Measurements from ENCODE around the gene CDH23.

The CDH23 gene

DNA sequence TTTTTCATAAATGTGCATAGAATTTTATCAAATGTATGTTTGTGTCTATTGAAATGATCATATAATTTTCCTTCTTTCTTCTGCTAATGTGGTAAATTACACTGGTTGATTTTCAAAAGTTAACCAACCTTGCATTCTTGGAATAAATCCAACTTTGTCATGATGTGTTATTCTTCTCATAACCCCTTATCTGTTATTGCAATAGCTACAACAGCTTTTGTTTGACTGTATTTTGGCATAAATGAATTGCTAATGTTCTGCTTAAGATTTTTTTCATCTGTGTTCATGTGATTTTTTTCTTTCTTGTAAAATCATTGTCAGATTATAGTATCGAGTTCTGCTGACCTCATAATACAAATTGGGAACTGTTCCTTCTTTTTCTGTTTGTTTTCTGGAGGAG lies 17.6 kb downstream of the CDH23 start:
- H3K36me3 ChIP-seq (ENCODE audit: insufficient read depth), result no peaks in the 10 kb centered on the region
- no peak overlapping the region for H2AFZ ChIP-seq (ENCODE audit: low read depth)
- no peaks in the 10 kb centered on the region for H3K79me2 ChIP-seq (ENCODE audit: insufficient read depth, low read depth)
- H3K27me3 ChIP-seq (ENCODE audit: insufficient read depth, low read depth), result no peaks in the 10 kb centered on the region
- no peak overlapping the region for H3K9ac ChIP-seq
- H3K27ac ChIP-seq, result no peak overlapping the region
- TF ChIP-seq, protein P1, sequence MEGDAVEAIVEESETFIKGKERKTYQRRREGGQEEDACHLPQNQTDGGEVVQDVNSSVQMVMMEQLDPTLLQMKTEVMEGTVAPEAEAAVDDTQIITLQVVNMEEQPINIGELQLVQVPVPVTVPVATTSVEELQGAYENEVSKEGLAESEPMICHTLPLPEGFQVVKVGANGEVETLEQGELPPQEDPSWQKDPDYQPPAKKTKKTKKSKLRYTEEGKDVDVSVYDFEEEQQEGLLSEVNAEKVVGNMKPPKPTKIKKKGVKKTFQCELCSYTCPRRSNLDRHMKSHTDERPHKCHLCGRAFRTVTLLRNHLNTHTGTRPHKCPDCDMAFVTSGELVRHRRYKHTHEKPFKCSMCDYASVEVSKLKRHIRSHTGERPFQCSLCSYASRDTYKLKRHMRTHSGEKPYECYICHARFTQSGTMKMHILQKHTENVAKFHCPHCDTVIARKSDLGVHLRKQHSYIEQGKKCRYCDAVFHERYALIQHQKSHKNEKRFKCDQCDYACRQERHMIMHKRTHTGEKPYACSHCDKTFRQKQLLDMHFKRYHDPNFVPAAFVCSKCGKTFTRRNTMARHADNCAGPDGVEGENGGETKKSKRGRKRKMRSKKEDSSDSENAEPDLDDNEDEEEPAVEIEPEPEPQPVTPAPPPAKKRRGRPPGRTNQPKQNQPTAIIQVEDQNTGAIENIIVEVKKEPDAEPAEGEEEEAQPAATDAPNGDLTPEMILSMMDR (conservative IDR thresholded peaks at IDR 0.05; ENCODE audit: low read depth, low read length), result no peak
- no peaks in the 10 kb centered on the region for H4K20me1 ChIP-seq (ENCODE audit: insufficient read depth)
- H3K4me1 ChIP-seq (ENCODE audit: low read depth, poor library complexity, severe bottlenecking), result no peaks in the 10 kb centered on the region
- H3K4me3 ChIP-seq (IDR thresholded peaks at IDR 0.05; ENCODE audit: insufficient read depth, low read depth, low read length), result no peak overlapping the region
- no peak overlapping the region for H3K4me2 ChIP-seq

DNA sequence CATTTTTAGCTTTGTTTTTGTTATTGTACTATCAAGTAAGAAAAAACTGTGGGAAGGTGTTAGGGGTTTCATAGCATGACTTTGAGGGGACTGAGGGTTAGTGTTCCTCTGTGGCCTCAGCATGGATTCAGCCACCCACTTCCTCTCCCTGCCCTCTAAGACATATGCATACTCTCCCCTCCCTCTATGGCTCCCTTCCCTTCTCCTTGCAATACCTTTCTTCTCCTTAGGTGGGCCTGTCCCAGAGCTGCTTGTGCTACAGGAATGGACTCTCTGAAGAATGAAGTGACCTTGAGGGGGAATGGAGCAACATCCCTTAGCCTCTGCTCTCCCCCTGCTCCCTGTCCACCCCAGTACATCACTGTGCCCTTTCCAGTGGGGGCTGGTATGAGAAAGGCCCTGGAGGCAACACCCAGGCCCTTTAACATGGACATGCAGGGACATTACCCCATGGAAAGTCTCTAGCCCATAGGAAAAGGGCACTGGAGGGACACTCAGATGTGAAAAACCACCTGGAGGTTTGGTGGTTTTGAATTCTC lies 22.4 kb downstream of the CDH23 start:
- Histone ChIP-seq H2AFZ (ENCODE audit: low read depth) (no peak overlapping the region), H3K4me3 (IDR thresholded peaks at IDR 0.05; ENCODE audit: insufficient read depth, low read depth, low read length) (no peak overlapping the region), H3K4me1 (ENCODE audit: low read depth, poor library complexity, severe bottlenecking) (no peaks in the 10 kb centered on the region), H3K27me3 (ENCODE audit: insufficient read depth, low read depth) (no peaks in the 10 kb centered on the region; the same call in 1 of the 2 replicates), H3K27ac (no peak overlapping the region), H3K4me2 (no peak overlapping the region), H3K79me2 (ENCODE audit: insufficient read depth, low read depth) (no peaks in the 10 kb centered on the region), H3K36me3 (ENCODE audit: insufficient read depth) (no peaks in the 10 kb centered on the region), H4K20me1 (ENCODE audit: insufficient read depth) (no peaks in the 10 kb centered on the region), H3K9ac (no peak overlapping the region)
- TF ChIP-seq, protein P1 (conservative IDR thresholded peaks at IDR 0.05; ENCODE audit: low read depth, low read length), result no peak

DNA sequence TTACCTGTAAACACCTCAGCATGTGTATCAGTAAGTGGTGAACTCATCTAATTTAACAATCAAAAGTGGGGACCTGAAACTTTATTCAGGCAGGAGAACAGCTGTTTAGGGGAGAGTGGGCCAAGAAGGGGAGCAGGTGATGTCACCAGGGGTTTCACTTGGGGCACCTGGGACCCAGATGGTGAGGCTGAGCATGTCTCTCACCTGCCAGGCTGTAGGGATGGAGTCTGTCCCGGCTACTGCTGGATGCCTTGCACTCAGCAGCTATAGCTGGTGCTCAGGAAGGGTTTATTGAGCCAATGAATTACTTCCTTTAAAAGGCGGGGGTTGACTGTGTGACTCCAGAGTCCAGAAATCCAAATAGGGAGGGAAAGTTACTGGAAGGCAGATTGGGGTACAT lies 23.0 kb downstream of the CDH23 start:
- no peaks in the 10 kb centered on the region for H4K20me1 ChIP-seq (ENCODE audit: insufficient read depth)
- H3K4me1 ChIP-seq (ENCODE audit: low read depth, poor library complexity, severe bottlenecking), result no peaks in the 10 kb centered on the region
- no peak overlapping the region for H3K4me2 ChIP-seq
- no peaks in the 10 kb centered on the region; the same call in 1 of the 2 replicates for H3K27me3 ChIP-seq (ENCODE audit: insufficient read depth, low read depth)
- no peaks in the 10 kb centered on the region for H3K36me3 ChIP-seq (ENCODE audit: insufficient read depth)
- H3K27ac ChIP-seq, result no peak overlapping the region
- no peak overlapping the region for H3K9ac ChIP-seq
- TF ChIP-seq, protein P1 (conservative IDR thresholded peaks at IDR 0.05; ENCODE audit: low read depth, low read length), result no peak
- no peak overlapping the region for H2AFZ ChIP-seq (ENCODE audit: low read depth)
- H3K79me2 ChIP-seq (ENCODE audit: insufficient read depth, low read depth), result no peaks in the 10 kb centered on the region
- H3K4me3 ChIP-seq (IDR thresholded peaks at IDR 0.05; ENCODE audit: insufficient read depth, low read depth, low read length), result no peak overlapping the region

DNA sequence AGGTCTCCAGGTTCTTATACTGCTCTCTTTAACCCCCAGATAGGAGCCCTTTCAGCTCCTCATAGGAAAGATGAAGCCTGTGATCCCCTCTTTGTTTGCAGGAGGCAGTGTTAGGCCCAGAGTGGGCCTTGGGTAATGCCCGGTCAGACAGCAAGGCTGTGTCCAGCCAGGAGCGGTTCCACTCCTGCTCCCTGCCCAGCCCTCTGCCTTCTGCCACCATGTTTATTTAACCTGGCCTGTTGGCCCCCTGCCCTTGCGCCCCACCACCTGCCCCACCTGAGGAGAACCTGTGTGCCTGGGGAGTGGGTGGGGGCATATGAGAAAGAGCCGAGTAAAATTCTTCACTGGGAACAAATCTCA lies 24.3 kb downstream of the CDH23 start:
- no peaks in the 10 kb centered on the region; the same call in 1 of the 2 replicates for H3K27me3 ChIP-seq (ENCODE audit: insufficient read depth, low read depth)
- no peak overlapping the region for H3K4me3 ChIP-seq (IDR thresholded peaks at IDR 0.05; ENCODE audit: insufficient read depth, low read depth, low read length)
- no peaks in the 10 kb centered on the region for H3K79me2 ChIP-seq (ENCODE audit: insufficient read depth, low read depth)
- TF ChIP-seq, protein P1 (conservative IDR thresholded peaks at IDR 0.05; ENCODE audit: low read depth, low read length), result no peak
- H3K27ac ChIP-seq, result no peak overlapping the region
- no peaks in the 10 kb centered on the region for H4K20me1 ChIP-seq (ENCODE audit: insufficient read depth)
- H3K4me2 ChIP-seq, result no peak overlapping the region
- no peaks in the 10 kb centered on the region for H3K4me1 ChIP-seq (ENCODE audit: low read depth, poor library complexity, severe bottlenecking)
- H2AFZ ChIP-seq (ENCODE audit: low read depth), result no peak overlapping the region
- no peak overlapping the region for H3K9ac ChIP-seq
- H3K36me3 ChIP-seq (ENCODE audit: insufficient read depth), result no peaks in the 10 kb centered on the region
